Measurements from ENCODE around the gene C19orf18. TPM values are rescaled to one million over a fixed set of nuclear protein-coding genes. Genes with fewer than 3 reads are reported as not detected.
A peak's percentile ranks its signal among the peaks of the same experiment; 100 is the strongest.

The C19orf18 gene
- total RNA-seq, 4 donors from 2014 or later = 2.7 TPM; not detected in 3

GRCh38 chr19:58003174-58003828 lies 29.0 kb upstream of the C19orf18 start:
- Histone ChIP-seq H3K27ac (peak overlapping the region; percentile 85 to 89), H3K36me3 (no peaks in the 10 kb centered on the region), H3K4me3 (peak overlapping the region; percentile 68 to 85), H3K27me3 (no peaks in the 10 kb centered on the region), H3K4me1 (peaks cover 0 to 10% of the 10 kb centered on the region in 2 donors), H3K9me3 (peaks cover 0 to 26% of the 10 kb centered on the region in 2 donors)
- TF ChIP-seq POLR2A (IDR thresholded peaks at IDR 0.05) (no peak), CTCF (IDR thresholded peaks at IDR 0.05) (no peak)
- no peak for DNase-seq
- intact Hi-C loops (cut with DNase I; ENCODE audit: low total_unique reads) = no loop called here

GRCh38 chr19:58002384-58003173 lies 28.2 kb upstream of the C19orf18 start, which contains the start of gene ZNF606:
TSS of gene ZNF606 (minus strand) at chr19:58002820. CDS start at chr19:58001319, 1,501 bp downstream.
- Histone ChIP-seq H3K36me3 (no peaks in the 10 kb centered on the region), H3K27ac (peak within 1 kb of the TSS; percentile 85 to 89), H3K27me3 (no peaks in the 10 kb centered on the region), H3K4me3 (peak within 1 kb of the TSS; percentile 68 to 85), H3K4me1 (peaks cover 0 to 10% of the 10 kb centered on the region in 2 donors), H3K9me3 (peaks cover 0 to 26% of the 10 kb centered on the region in 2 donors)
- TF ChIP-seq POLR2A (IDR thresholded peaks at IDR 0.05) (peak; percentile 55 to 83), CTCF (IDR thresholded peaks at IDR 0.05) (peak in 1 of 4 experiments; percentile 13)
- intact Hi-C loops (cut with DNase I; ENCODE audit: low total_unique reads) = no loop called here
- DNase-seq = peak; percentile 79 to 86

- TF ChIP-seq CTCF (IDR thresholded peaks at IDR 0.05) (no peak), POLR2A (IDR thresholded peaks at IDR 0.05) (no peak)
- Histone ChIP-seq H3K27me3 (no peaks in the 10 kb centered on the region), H3K9me3 (peaks cover 0 to 25% of the 10 kb centered on the region in 2 donors), H3K4me3 (peak overlapping the region; percentile 68 to 85), H3K36me3 (no peaks in the 10 kb centered on the region), H3K4me1 (peaks cover 0 to 10% of the 10 kb centered on the region in 2 donors), H3K27ac (peak overlapping the region; percentile 85 to 89)
- DNase-seq = no peak
- intact Hi-C loops (cut with DNase I; ENCODE audit: low total_unique reads) = no loop called here
These were observed 27.6 kb upstream of the C19orf18 start for GRCh38 chr19:58001895-58002369.

GRCh38 chr19:58000677-58001076 lies 26.3 kb upstream of the C19orf18 start:
- DNase-seq = no peak
- no peak overlapping the region for H3K4me3 ChIP-seq
- TF ChIP-seq CTCF (IDR thresholded peaks at IDR 0.05) (no peak), POLR2A (IDR thresholded peaks at IDR 0.05) (no peak)
- intact Hi-C loops (cut with DNase I; ENCODE audit: low total_unique reads) = no loop called here
- H3K4me1 ChIP-seq = peaks cover 0 to 10% of the 10 kb centered on the region in 2 donors
- H3K9me3 ChIP-seq = peaks cover 0 to 15% of the 10 kb centered on the region in 2 donors
- H3K36me3 ChIP-seq = no peaks in the 10 kb centered on the region
- no peaks in the 10 kb centered on the region for H3K27me3 ChIP-seq
- H3K27ac ChIP-seq = no peak overlapping the region

- H3K4me1 ChIP-seq = no peaks in the 10 kb centered on the region
- no peak for TF ChIP-seq POLR2A (IDR thresholded peaks at IDR 0.05)
- no peak for TF ChIP-seq CTCF (IDR thresholded peaks at IDR 0.05)
- intact Hi-C loops (cut with DNase I; ENCODE audit: low total_unique reads) = no loop called here
- H3K27me3 ChIP-seq = no peaks in the 10 kb centered on the region
- no peak overlapping the region for H3K27ac ChIP-seq
- H3K9me3 ChIP-seq = peaks cover 0 to 26% of the 10 kb centered on the region in 2 donors
- no peak for DNase-seq
- H3K4me3 ChIP-seq = no peak overlapping the region
- H3K36me3 ChIP-seq = no peaks in the 10 kb centered on the region
These were observed 18.5 kb upstream of the C19orf18 start for GRCh38 chr19:57992841-57993240.
